ENCODE measurements around the gene SPATA16. TPM values are rescaled to one million over a fixed set of nuclear protein-coding genes. Genes with fewer than 3 reads are reported as not detected.

SPATA16 gene
- total and polyA plus RNA-seq, 2 experiments from 2014 or later = not detected

GRCh38 chr3:173055228-173055933 lies 85.7 kb downstream of the SPATA16 start (continued):
- TF ChIP-seq ZNF462 (CRISPR knock-in tag; IDR thresholded peaks at IDR 0.05) = no peak

GRCh38 chr3:173049360-173049759 lies 91.7 kb downstream of the SPATA16 start:
- no peaks in the 10 kb centered on the region for H3K27me3 ChIP-seq (ENCODE audit: insufficient read depth)
- H4K20me1 ChIP-seq (replicated peaks; ENCODE audit: insufficient read depth) = no peaks in the 10 kb centered on the region
- H3K36me3 ChIP-seq (ENCODE audit: insufficient read depth) = no peaks in the 10 kb centered on the region
- H3K9me2 ChIP-seq (ENCODE audit: insufficient read depth) = no peaks in the 10 kb centered on the region
- H3K4me1 ChIP-seq (ENCODE audit: insufficient read depth) = no peaks in the 10 kb centered on the region
- no peak overlapping the region for H3K4me2 ChIP-seq
- H2AFZ ChIP-seq = no peak overlapping the region
- H3K9me3 Mint-ChIP-seq = peaks cover under 1% of the 10 kb centered on the region; the same call in 1 of the 3 replicates
- ATAC-seq (no peak), DNase-seq (ENCODE audit: low spot score) (no peak)
- H3K27ac ChIP-seq (ENCODE audit: low read depth) = no peak overlapping the region
- no peaks in the 10 kb centered on the region for H3K27me3 Mint-ChIP-seq (ENCODE audit: insufficient read depth, low read depth, poor library complexity)
- no peak overlapping the region for H3K27ac Mint-ChIP-seq
- H3K79me2 ChIP-seq (replicated peaks; ENCODE audit: insufficient read depth) = no peaks in the 10 kb centered on the region
- no peak for TF ChIP-seq REST (IDR thresholded peaks at IDR 0.05; ENCODE audit: unreplicated experiment)
- no peak for TF ChIP-seq ZNF114 (CRISPR knock-in tag; IDR thresholded peaks at IDR 0.05)
- no peak overlapping the region for H3K4me3 Mint-ChIP-seq
- peaks cover 4% of the 10 kb centered on the region; the same call in 2 of the 3 replicates for H3K36me3 Mint-ChIP-seq (ENCODE audit: low read depth)
- no peak overlapping the region for H3K4me3 ChIP-seq
- no peaks in the 10 kb centered on the region for H3F3A ChIP-seq (replicated peaks; ENCODE audit: low read depth)
- no peaks in the 10 kb centered on the region for H3K4me1 Mint-ChIP-seq
